A673 (cell line): ENCODE measurements around the gene ADAMTS10.

ENCODE experiments used
- EZH2 ChIP-seq: fragments of 200-600 bp; sonication (generic); IDR thresholded peaks from 2 replicates; pipeline ENCODE4 v1.6.1; 2017; ENCODE audit warnings: borderline replicate concordance, low read depth, mild to moderate bottlenecking, mixed read lengths, antibody characterized with exemption, low read length; ENCODE audit not compliant: poor library complexity, severe bottlenecking
- TF ChIP-seq, protein P1 (sequence below): fragments of 300-800, 200-600 bp; sonication (generic); conservative IDR thresholded peaks from 2 replicates; pipeline ENCODE4 v1.5.1; 2017; ENCODE audit warnings: low read depth, mild to moderate bottlenecking, antibody characterized with exemption, low read length, moderate library complexity, mixed read lengths

DNA sequence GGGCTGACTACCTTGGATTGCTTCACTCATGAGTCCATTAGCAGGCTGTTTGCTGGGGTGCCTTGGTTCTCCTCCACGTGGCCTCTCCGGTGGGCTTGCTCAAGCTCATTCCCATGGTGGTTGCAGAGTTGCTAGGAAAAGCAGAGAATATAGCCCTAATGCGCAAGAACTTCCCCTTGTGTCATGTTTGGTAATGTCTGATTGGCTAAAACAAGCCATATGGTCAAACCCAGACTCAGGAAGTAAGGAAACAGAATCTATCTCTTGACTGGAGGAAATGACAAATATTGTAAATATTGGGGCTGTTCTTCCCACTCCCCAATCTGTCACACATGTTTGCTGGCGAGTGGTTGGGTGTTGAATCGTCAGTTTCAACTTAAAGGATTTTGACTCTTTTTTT, 32.0 kb upstream of the ADAMTS10 start:
- no peak for TF ChIP-seq EZH2
- TF ChIP-seq, protein P1, sequence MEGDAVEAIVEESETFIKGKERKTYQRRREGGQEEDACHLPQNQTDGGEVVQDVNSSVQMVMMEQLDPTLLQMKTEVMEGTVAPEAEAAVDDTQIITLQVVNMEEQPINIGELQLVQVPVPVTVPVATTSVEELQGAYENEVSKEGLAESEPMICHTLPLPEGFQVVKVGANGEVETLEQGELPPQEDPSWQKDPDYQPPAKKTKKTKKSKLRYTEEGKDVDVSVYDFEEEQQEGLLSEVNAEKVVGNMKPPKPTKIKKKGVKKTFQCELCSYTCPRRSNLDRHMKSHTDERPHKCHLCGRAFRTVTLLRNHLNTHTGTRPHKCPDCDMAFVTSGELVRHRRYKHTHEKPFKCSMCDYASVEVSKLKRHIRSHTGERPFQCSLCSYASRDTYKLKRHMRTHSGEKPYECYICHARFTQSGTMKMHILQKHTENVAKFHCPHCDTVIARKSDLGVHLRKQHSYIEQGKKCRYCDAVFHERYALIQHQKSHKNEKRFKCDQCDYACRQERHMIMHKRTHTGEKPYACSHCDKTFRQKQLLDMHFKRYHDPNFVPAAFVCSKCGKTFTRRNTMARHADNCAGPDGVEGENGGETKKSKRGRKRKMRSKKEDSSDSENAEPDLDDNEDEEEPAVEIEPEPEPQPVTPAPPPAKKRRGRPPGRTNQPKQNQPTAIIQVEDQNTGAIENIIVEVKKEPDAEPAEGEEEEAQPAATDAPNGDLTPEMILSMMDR, result no peak
